BLaER1 treated with 17β-estradiol and CSF1 and Interleukin-3, amounts not matched to agents 10 nM and 100 nM (cell line): ENCODE measurements around the gene YAP1.

Source experiments
- H3K27ac ChIP-seq, 11 experiments: shearing (Covaris generic); formaldehyde crosslinking; 2 replicates each; pipeline ENCODE4 v1.8.1; 2022
- H3K27me3 ChIP-seq, 11 experiments: shearing (Covaris generic); formaldehyde crosslinking; 2 replicates each; pipeline ENCODE4 v1.8.1; 2022
- H3K36me3 ChIP-seq, 11 experiments: shearing (Covaris generic); formaldehyde crosslinking; 2 replicates each; pipeline ENCODE4 v1.8.1; 2022
- H3K4me1 ChIP-seq, 10 experiments: shearing (Covaris generic); formaldehyde crosslinking; 2 replicates each; pipeline ENCODE4 v1.8.1; 2022
- H3K4me2 ChIP-seq, 11 experiments: shearing (Covaris generic); formaldehyde crosslinking; 2 replicates each; pipeline ENCODE4 v1.8.1; 2022
- H3K4me3 ChIP-seq, 10 experiments: shearing (Covaris generic); formaldehyde crosslinking; 2 replicates each; pipeline ENCODE4 v1.8.1; 2022
- H3K9ac ChIP-seq, 11 experiments: shearing (Covaris generic); formaldehyde crosslinking; 2 replicates each; pipeline ENCODE4 v1.8.1; 2022
- H3K9me3 ChIP-seq, 11 experiments: shearing (Covaris generic); formaldehyde crosslinking; replicated peaks in 1 of 11; 2 replicates each; pipeline ENCODE4 v1.8.1; 2022
- H4K20me1 ChIP-seq, 11 experiments: shearing (Covaris generic); formaldehyde crosslinking; 2 replicates each; pipeline ENCODE4 v1.8.1; 2022
- Cebpa-rat ChIP-seq, 11 experiments: shearing (Covaris generic); IDR thresholded peaks; 2 replicates each; pipeline ENCODE4 v1.8.1; 2022

YAP1 gene

GRCh38 chr11:102238391-102238821 is 128.2 kb downstream of the YAP1 start:
- H3K27me3 ChIP-seq, result no peaks in the 10 kb centered on the region
- H3K9ac ChIP-seq, result no peak overlapping the region
- no peak for TF ChIP-seq Cebpa-rat (IDR thresholded peaks at IDR 0.05)
- no peaks in the 10 kb centered on the region for H3K36me3 ChIP-seq
- peaks cover 0 to 5% (median 0%) of the 10 kb centered on the region in 11 experiments; a peak in 1 of 22 replicates for H3K9me3 ChIP-seq
- no peaks in the 10 kb centered on the region for H4K20me1 ChIP-seq
- H3K4me1 ChIP-seq, result peaks cover 4 to 37% (median 28%) of the 10 kb centered on the region in 10 experiments; a peak in 18 of 20 replicates
- H3K27ac ChIP-seq, result no peak overlapping the region
- no peak overlapping the region for H3K4me2 ChIP-seq
- no peak overlapping the region for H3K4me3 ChIP-seq

- H3K27me3 ChIP-seq, result no peaks in the 10 kb centered on the region
- no peaks in the 10 kb centered on the region for H3K36me3 ChIP-seq
- no peaks in the 10 kb centered on the region for H4K20me1 ChIP-seq
- no peak overlapping the region for H3K4me3 ChIP-seq
- H3K4me1 ChIP-seq, result peaks cover 4 to 37% (median 28%) of the 10 kb centered on the region in 10 experiments; a peak in 18 of 20 replicates
- no peak overlapping the region for H3K9ac ChIP-seq
- peaks cover 0 to 5% (median 0%) of the 10 kb centered on the region in 11 experiments; a peak in 1 of 22 replicates for H3K9me3 ChIP-seq
- H3K4me2 ChIP-seq, result peak overlapping the region in 3 of 11 experiments; percentile 8 to 24 (median 13); a peak in 3 of 22 replicates
- TF ChIP-seq Cebpa-rat (IDR thresholded peaks at IDR 0.05), result no peak
- H3K27ac ChIP-seq, result no peak overlapping the region
These were observed 129.2 kb downstream of the YAP1 start for GRCh38 chr11:102239448-102239847.

GRCh38 chr11:102239911-102240310 is 129.7 kb downstream of the YAP1 start:
- no peaks in the 10 kb centered on the region for H3K27me3 ChIP-seq
- no peak for TF ChIP-seq Cebpa-rat (IDR thresholded peaks at IDR 0.05)
- peak overlapping the region in 6 of 11 experiments; percentile 3 to 24 (median 12); a peak in 4 of 22 replicates for H3K4me2 ChIP-seq
- H3K9ac ChIP-seq, result no peak overlapping the region
- H4K20me1 ChIP-seq, result no peaks in the 10 kb centered on the region; a peak in 1 of 22 replicates
- H3K27ac ChIP-seq, result no peak overlapping the region
- peaks cover 8 to 37% (median 27%) of the 10 kb centered on the region in 10 experiments; a peak in 19 of 20 replicates for H3K4me1 ChIP-seq
- H3K36me3 ChIP-seq, result no peaks in the 10 kb centered on the region
- peaks cover 0 to 5% (median 0%) of the 10 kb centered on the region in 11 experiments; a peak in 1 of 22 replicates for H3K9me3 ChIP-seq
- no peak overlapping the region for H3K4me3 ChIP-seq

GRCh38 chr11:102240502-102240901 is 130.3 kb downstream of the YAP1 start:
- TF ChIP-seq Cebpa-rat (IDR thresholded peaks at IDR 0.05), result no peak

GRCh38 chr11:102241026-102241425 is 130.8 kb downstream of the YAP1 start:
- Histone ChIP-seq H3K4me1 (peaks cover 11 to 26% (median 18%) of the 10 kb centered on the region in 10 experiments; a peak in 19 of 20 replicates), H3K36me3 (no peaks in the 10 kb centered on the region), H3K9ac (no peak overlapping the region), H3K27ac (no peak overlapping the region), H4K20me1 (no peaks in the 10 kb centered on the region; a peak in 1 of 22 replicates), H3K4me2 (peak overlapping the region in 1 of 11 experiments; percentile 10; a peak in 1 of 22 replicates), H3K27me3 (no peaks in the 10 kb centered on the region), H3K9me3 (peaks cover 0 to 5% (median 0%) of the 10 kb centered on the region in 11 experiments; a peak in 1 of 22 replicates), H3K4me3 (no peak overlapping the region)
- no peak for TF ChIP-seq Cebpa-rat (IDR thresholded peaks at IDR 0.05)

More at GRCh38 chr11:102240502-102240901, 130.3 kb downstream of the YAP1 start:
- 0 out of 22 replicates have a peak overlapping the region, but pooled peaks of 1 of the 11 experiments have one; percentile 10 for H3K4me2 ChIP-seq
- H3K4me1 ChIP-seq, result peaks cover 12 to 31% (median 23%) of the 10 kb centered on the region in 10 experiments; a peak in 19 of 20 replicates
- H3K4me3 ChIP-seq, result no peak overlapping the region
- H3K9ac ChIP-seq, result no peak overlapping the region
- H3K9me3 ChIP-seq, result peaks cover 0 to 5% (median 0%) of the 10 kb centered on the region in 11 experiments; a peak in 1 of 22 replicates
- H3K27ac ChIP-seq, result no peak overlapping the region
- H3K36me3 ChIP-seq, result no peaks in the 10 kb centered on the region
- no peaks in the 10 kb centered on the region for H3K27me3 ChIP-seq
- H4K20me1 ChIP-seq, result no peaks in the 10 kb centered on the region; a peak in 1 of 22 replicates

GRCh38 chr11:102243399-102243884 is 133.2 kb downstream of the YAP1 start:
- Histone ChIP-seq H3K27me3 (no peaks in the 10 kb centered on the region), H3K9me3 (no peaks in the 10 kb centered on the region), H3K4me2 (no peak overlapping the region), H3K36me3 (no peaks in the 10 kb centered on the region), H3K4me3 (no peak overlapping the region), H3K9ac (no peak overlapping the region), H4K20me1 (no peaks in the 10 kb centered on the region; a peak in 1 of 22 replicates), H3K27ac (no peak overlapping the region), H3K4me1 (peaks cover 0 to 9% (median 6%) of the 10 kb centered on the region in 10 experiments; a peak in 4 of 20 replicates)
- no peak for TF ChIP-seq Cebpa-rat (IDR thresholded peaks at IDR 0.05)

GRCh38 chr11:102244681-102245409 is 134.6 kb downstream of the YAP1 start:
- Histone ChIP-seq H3K4me2 (peak overlapping the region in 1 of 11 experiments; percentile 32; a peak in 1 of 22 replicates), H3K27ac (no peak overlapping the region), H3K4me1 (peaks cover 0 to 8% (median 4%) of the 10 kb centered on the region in 10 experiments; a peak in 4 of 20 replicates), H4K20me1 (no peaks in the 10 kb centered on the region; a peak in 1 of 22 replicates), H3K27me3 (no peaks in the 10 kb centered on the region), H3K9ac (no peak overlapping the region), H3K9me3 (no peaks in the 10 kb centered on the region), H3K36me3 (no peaks in the 10 kb centered on the region), H3K4me3 (no peak overlapping the region)
- TF ChIP-seq Cebpa-rat (IDR thresholded peaks at IDR 0.05), result no peak

- H3K27ac ChIP-seq, result no peak overlapping the region
- H3K36me3 ChIP-seq, result no peaks in the 10 kb centered on the region
- no peak overlapping the region for H3K9ac ChIP-seq
- peak overlapping the region in 1 of 11 experiments; percentile 38; a peak in 1 of 22 replicates for H3K4me2 ChIP-seq
- no peaks in the 10 kb centered on the region for H3K9me3 ChIP-seq
- TF ChIP-seq Cebpa-rat (IDR thresholded peaks at IDR 0.05), result no peak
- no peaks in the 10 kb centered on the region for H4K20me1 ChIP-seq
- no peaks in the 10 kb centered on the region for H3K27me3 ChIP-seq
- no peak overlapping the region for H3K4me3 ChIP-seq
- H3K4me1 ChIP-seq, result peaks cover 0 to 11% (median 0%) of the 10 kb centered on the region in 10 experiments; a peak in 2 of 20 replicates
These were observed 141.2 kb downstream of the YAP1 start for GRCh38 chr11:102251423-102251822.

GRCh38 chr11:102252339-102252891 is 142.2 kb downstream of the YAP1 start:
- no peak for TF ChIP-seq Cebpa-rat (IDR thresholded peaks at IDR 0.05)

More at GRCh38 chr11:102252339-102252891, 142.2 kb downstream of the YAP1 start:
- Histone ChIP-seq H4K20me1 (no peaks in the 10 kb centered on the region), H3K36me3 (no peaks in the 10 kb centered on the region), H3K4me2 (no peak overlapping the region), H3K9ac (no peak overlapping the region), H3K4me1 (peaks cover 0 to 11% (median 0%) of the 10 kb centered on the region in 10 experiments; a peak in 2 of 20 replicates), H3K27ac (no peak overlapping the region), H3K9me3 (no peaks in the 10 kb centered on the region), H3K27me3 (no peaks in the 10 kb centered on the region), H3K4me3 (no peak overlapping the region)
